GM23338 (cell line): ENCODE measurements around the gene MYOM3. TPM values are rescaled to one million over a fixed set of nuclear protein-coding genes. Genes with fewer than 3 reads are reported as not detected.

Experiments
- ATAC-seq: fragments of 200-7000 bp; cut with Tn5 transposase; 3 replicates; pipeline ENCODE4 v1.9.1; 2020
- DNase-seq: peaks from one replicate; pipeline ENCODE4 v3.0.0-alpha.2; 2015; ENCODE audit warnings: low spot score
- H2AFZ ChIP-seq: fragments of 200-600 bp; sonication (generic); 2 replicates; pipeline ENCODE4 v1.8.0; 2016; ENCODE audit warnings: antibody characterized with exemption, mild to moderate bottlenecking, moderate library complexity
- H3F3A ChIP-seq: fragments of 200-600 bp; sonication (generic); replicated peaks from 2 replicates; pipeline ENCODE4 v1.8.0; 2017; ENCODE audit warnings: antibody characterized with exemption, mixed run types, low read depth
- H3K27ac ChIP-seq: fragments of 200-600 bp; sonication (generic); 2 replicates; pipeline ENCODE4 v1.6.1; 2016; ENCODE audit warnings: low read depth
- H3K27me3 ChIP-seq: fragments of 200-600 bp; sonication (generic); 2 replicates; pipeline ENCODE4 v1.8.0; 2016; ENCODE audit warnings: mild to moderate bottlenecking, mixed run types, moderate library complexity; ENCODE audit not compliant: insufficient read depth
- H3K36me3 ChIP-seq: fragments of 200-600 bp; sonication (generic); 2 replicates; pipeline ENCODE4 v1.8.0; 2016; ENCODE audit warnings: mild to moderate bottlenecking; ENCODE audit not compliant: insufficient read depth
- H3K4me1 ChIP-seq: fragments of 200-600 bp; sonication (generic); 2 replicates; pipeline ENCODE4 v1.8.0; 2016; ENCODE audit warnings: mild to moderate bottlenecking, moderate library complexity; ENCODE audit not compliant: insufficient read depth
- H3K4me2 ChIP-seq: fragments of 200-600 bp; sonication (generic); 2 replicates; pipeline ENCODE4 v1.7.1; 2017; ENCODE audit warnings: mixed run types
- H3K4me3 ChIP-seq: fragments of 200-600 bp; sonication (generic); 2 replicates; pipeline ENCODE4 v1.6.1; 2016; ENCODE audit warnings: mixed run types
- H3K79me2 ChIP-seq: fragments of 200-600 bp; sonication (generic); replicated peaks from 2 replicates; pipeline ENCODE4 v1.8.0; 2017; ENCODE audit warnings: mild to moderate bottlenecking; ENCODE audit not compliant: insufficient read depth
- H3K9me2 ChIP-seq: fragments of 200-600 bp; sonication (generic); 2 replicates; pipeline ENCODE4 v1.8.0; 2017; ENCODE audit not compliant: insufficient read depth
- H4K20me1 ChIP-seq: fragments of 200-600 bp; sonication (generic); replicated peaks from 2 replicates; pipeline ENCODE4 v1.8.0; 2017; ENCODE audit warnings: mild to moderate bottlenecking; ENCODE audit not compliant: insufficient read depth
- H3K27ac Mint-ChIP-seq: 2 replicates; pipeline ENCODE4 v1.8.0; 2020; ENCODE audit warnings: inconsistent platforms, mild to moderate bottlenecking, moderate library complexity, mixed read lengths
- H3K27me3 Mint-ChIP-seq: 3 replicates; pipeline ENCODE4 v1.8.0; 2022; ENCODE audit warnings: low read depth, mild to moderate bottlenecking, moderate library complexity, mixed read lengths, inconsistent platforms; ENCODE audit not compliant: insufficient read depth, poor library complexity
- H3K36me3 Mint-ChIP-seq: 3 replicates; pipeline ENCODE4 v1.8.0; 2021; ENCODE audit warnings: low read depth, mild to moderate bottlenecking, inconsistent platforms, moderate library complexity, mixed read lengths
- H3K4me1 Mint-ChIP-seq: 3 replicates; pipeline ENCODE4 v1.8.0; 2020; ENCODE audit warnings: mild to moderate bottlenecking, inconsistent platforms, mixed read lengths
- H3K4me3 Mint-ChIP-seq: 3 replicates; pipeline ENCODE4 v1.8.0; 2021; ENCODE audit warnings: moderate library complexity, mild to moderate bottlenecking, inconsistent platforms, mixed read lengths
- H3K9me3 Mint-ChIP-seq: 3 replicates; pipeline ENCODE4 v1.8.0; 2020; ENCODE audit warnings: moderate library complexity, mild to moderate bottlenecking, inconsistent platforms, mixed read lengths
- CREB1 ChIP-seq: fragments of 250-450 bp; sonication (Bioruptor Pico); IDR thresholded peaks from 2 replicates; pipeline ENCODE4 v1.5.0; 2020; ENCODE audit warnings: low read depth, mild to moderate bottlenecking, moderate library complexity
- EZH2 ChIP-seq: fragments of 200-600 bp; sonication (generic); IDR thresholded peaks from one replicate; pipeline ENCODE4 v1.8.0; 2017; ENCODE audit warnings: antibody characterized with exemption, mild to moderate bottlenecking, low read depth; ENCODE audit not compliant: unreplicated experiment
- JUNB ChIP-seq: IDR thresholded peaks from one replicate; pipeline ENCODE4 v1.6.1; 2016; ENCODE audit warnings: antibody characterized with exemption; ENCODE audit not compliant: unreplicated experiment
- NANOG ChIP-seq: IDR thresholded peaks from 2 replicates; pipeline ENCODE4 v1.6.1; 2016; ENCODE audit warnings: antibody characterized with exemption, borderline replicate concordance
- STAT1 ChIP-seq: IDR thresholded peaks from one replicate; pipeline ENCODE4 v1.6.1; 2016; ENCODE audit warnings: antibody characterized with exemption; ENCODE audit not compliant: unreplicated experiment
- ZNF331 ChIP-seq: fragments of 250-450 bp; sonication (Bioruptor Pico); IDR thresholded peaks from 2 replicates; pipeline ENCODE4 v1.5.0; 2020; ENCODE audit warnings: low read depth, mild to moderate bottlenecking, moderate library complexity
- polyA plus RNA-seq: library from polyadenylated mRNA; unstranded; fragments of >200 nt; fragmentation: Nextera tagmentation; extraction: Ambion mirVana; gene quantifications from 2 replicates; pipeline ENCODE4 v1.2.1, GENCODE V29; 2016
- total RNA-seq: library from RNA; depleted of rRNA; stranded (reverse); fragments of >200 nt; shearing (Covaris generic); gene quantifications from 2 replicates; pipeline ENCODE4 v1.2.3, GENCODE V29; 2014
- TF ChIP-seq, protein P1 (sequence below): IDR thresholded peaks from one replicate; pipeline ENCODE4 v1.6.1; 2018; ENCODE audit warnings: antibody characterized with exemption; ENCODE audit not compliant: unreplicated experiment
- TF ChIP-seq, protein P2 (sequence below): fragments of 250-450 bp; sonication (Bioruptor Pico); IDR thresholded peaks from 2 replicates; pipeline ENCODE4 v1.5.0; 2020; ENCODE audit warnings: mild to moderate bottlenecking, moderate library complexity
- TF ChIP-seq, protein P3 (sequence below), 2 experiments: fragments of 200-600 bp in 1 of 2; sonication (generic) in 1 of 2; conservative IDR thresholded peaks; 2 replicates each; pipeline versions ENCODE4 v1.5.1 to v1.6.1; 2016 to 2017; ENCODE audit warnings: antibody characterized with exemption in 2 of 2, low read depth in 2 of 2, mild to moderate bottlenecking in 2 of 2, moderate library complexity in 1 of 2
- TF ChIP-seq, protein P4 (sequence below): IDR thresholded peaks from 2 replicates; pipeline ENCODE4 v1.6.1; 2016; ENCODE audit warnings: antibody characterized with exemption

The MYOM3 gene
- total and polyA plus RNA-seq, 2 experiments from 2014 or later: not detected

DNA sequence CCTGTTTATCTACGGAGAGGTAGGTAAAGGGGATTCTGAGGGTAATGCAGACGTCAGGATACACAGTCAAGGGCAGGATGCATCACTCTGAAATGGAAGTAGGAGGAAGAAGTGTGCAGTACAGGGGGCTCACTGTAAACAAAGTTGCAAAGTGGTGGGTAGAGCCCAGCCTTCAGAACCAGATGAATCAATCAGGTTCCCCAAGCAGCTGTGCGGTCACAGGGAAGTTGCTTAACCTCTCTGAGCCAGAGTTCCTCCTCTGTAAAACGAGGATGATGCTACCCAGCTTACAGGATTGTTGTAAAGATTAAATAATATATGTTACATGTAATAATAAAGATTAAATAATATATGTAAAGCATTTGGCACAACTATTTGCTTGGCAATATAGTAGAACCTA, 13.5 kb upstream of the MYOM3 start:
- H4K20me1 ChIP-seq: no peaks in the 10 kb centered on the region
- Mint-ChIP-seq H3K4me1 (peaks cover 10% of the 10 kb centered on the region), H3K27me3 (peaks cover 5% of the 10 kb centered on the region), H3K9me3 (peaks cover 8% of the 10 kb centered on the region; the same call in 2 of the 3 replicates), H3K27ac (no peak overlapping the region), H3K36me3 (peaks cover 4% of the 10 kb centered on the region; the same call in 1 of the 3 replicates), H3K4me3 (no peak overlapping the region)
- H3K79me2 ChIP-seq: no peaks in the 10 kb centered on the region
- H3K9me2 ChIP-seq: no peaks in the 10 kb centered on the region
- no peaks in the 10 kb centered on the region for H3F3A ChIP-seq
- H2AFZ ChIP-seq: no peak overlapping the region
- no peak for TF ChIP-seq STAT1
- TF ChIP-seq, protein P1, sequence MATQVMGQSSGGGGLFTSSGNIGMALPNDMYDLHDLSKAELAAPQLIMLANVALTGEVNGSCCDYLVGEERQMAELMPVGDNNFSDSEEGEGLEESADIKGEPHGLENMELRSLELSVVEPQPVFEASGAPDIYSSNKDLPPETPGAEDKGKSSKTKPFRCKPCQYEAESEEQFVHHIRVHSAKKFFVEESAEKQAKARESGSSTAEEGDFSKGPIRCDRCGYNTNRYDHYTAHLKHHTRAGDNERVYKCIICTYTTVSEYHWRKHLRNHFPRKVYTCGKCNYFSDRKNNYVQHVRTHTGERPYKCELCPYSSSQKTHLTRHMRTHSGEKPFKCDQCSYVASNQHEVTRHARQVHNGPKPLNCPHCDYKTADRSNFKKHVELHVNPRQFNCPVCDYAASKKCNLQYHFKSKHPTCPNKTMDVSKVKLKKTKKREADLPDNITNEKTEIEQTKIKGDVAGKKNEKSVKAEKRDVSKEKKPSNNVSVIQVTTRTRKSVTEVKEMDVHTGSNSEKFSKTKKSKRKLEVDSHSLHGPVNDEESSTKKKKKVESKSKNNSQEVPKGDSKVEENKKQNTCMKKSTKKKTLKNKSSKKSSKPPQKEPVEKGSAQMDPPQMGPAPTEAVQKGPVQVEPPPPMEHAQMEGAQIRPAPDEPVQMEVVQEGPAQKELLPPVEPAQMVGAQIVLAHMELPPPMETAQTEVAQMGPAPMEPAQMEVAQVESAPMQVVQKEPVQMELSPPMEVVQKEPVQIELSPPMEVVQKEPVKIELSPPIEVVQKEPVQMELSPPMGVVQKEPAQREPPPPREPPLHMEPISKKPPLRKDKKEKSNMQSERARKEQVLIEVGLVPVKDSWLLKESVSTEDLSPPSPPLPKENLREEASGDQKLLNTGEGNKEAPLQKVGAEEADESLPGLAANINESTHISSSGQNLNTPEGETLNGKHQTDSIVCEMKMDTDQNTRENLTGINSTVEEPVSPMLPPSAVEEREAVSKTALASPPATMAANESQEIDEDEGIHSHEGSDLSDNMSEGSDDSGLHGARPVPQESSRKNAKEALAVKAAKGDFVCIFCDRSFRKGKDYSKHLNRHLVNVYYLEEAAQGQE: no peak
- TF ChIP-seq, protein P2, sequence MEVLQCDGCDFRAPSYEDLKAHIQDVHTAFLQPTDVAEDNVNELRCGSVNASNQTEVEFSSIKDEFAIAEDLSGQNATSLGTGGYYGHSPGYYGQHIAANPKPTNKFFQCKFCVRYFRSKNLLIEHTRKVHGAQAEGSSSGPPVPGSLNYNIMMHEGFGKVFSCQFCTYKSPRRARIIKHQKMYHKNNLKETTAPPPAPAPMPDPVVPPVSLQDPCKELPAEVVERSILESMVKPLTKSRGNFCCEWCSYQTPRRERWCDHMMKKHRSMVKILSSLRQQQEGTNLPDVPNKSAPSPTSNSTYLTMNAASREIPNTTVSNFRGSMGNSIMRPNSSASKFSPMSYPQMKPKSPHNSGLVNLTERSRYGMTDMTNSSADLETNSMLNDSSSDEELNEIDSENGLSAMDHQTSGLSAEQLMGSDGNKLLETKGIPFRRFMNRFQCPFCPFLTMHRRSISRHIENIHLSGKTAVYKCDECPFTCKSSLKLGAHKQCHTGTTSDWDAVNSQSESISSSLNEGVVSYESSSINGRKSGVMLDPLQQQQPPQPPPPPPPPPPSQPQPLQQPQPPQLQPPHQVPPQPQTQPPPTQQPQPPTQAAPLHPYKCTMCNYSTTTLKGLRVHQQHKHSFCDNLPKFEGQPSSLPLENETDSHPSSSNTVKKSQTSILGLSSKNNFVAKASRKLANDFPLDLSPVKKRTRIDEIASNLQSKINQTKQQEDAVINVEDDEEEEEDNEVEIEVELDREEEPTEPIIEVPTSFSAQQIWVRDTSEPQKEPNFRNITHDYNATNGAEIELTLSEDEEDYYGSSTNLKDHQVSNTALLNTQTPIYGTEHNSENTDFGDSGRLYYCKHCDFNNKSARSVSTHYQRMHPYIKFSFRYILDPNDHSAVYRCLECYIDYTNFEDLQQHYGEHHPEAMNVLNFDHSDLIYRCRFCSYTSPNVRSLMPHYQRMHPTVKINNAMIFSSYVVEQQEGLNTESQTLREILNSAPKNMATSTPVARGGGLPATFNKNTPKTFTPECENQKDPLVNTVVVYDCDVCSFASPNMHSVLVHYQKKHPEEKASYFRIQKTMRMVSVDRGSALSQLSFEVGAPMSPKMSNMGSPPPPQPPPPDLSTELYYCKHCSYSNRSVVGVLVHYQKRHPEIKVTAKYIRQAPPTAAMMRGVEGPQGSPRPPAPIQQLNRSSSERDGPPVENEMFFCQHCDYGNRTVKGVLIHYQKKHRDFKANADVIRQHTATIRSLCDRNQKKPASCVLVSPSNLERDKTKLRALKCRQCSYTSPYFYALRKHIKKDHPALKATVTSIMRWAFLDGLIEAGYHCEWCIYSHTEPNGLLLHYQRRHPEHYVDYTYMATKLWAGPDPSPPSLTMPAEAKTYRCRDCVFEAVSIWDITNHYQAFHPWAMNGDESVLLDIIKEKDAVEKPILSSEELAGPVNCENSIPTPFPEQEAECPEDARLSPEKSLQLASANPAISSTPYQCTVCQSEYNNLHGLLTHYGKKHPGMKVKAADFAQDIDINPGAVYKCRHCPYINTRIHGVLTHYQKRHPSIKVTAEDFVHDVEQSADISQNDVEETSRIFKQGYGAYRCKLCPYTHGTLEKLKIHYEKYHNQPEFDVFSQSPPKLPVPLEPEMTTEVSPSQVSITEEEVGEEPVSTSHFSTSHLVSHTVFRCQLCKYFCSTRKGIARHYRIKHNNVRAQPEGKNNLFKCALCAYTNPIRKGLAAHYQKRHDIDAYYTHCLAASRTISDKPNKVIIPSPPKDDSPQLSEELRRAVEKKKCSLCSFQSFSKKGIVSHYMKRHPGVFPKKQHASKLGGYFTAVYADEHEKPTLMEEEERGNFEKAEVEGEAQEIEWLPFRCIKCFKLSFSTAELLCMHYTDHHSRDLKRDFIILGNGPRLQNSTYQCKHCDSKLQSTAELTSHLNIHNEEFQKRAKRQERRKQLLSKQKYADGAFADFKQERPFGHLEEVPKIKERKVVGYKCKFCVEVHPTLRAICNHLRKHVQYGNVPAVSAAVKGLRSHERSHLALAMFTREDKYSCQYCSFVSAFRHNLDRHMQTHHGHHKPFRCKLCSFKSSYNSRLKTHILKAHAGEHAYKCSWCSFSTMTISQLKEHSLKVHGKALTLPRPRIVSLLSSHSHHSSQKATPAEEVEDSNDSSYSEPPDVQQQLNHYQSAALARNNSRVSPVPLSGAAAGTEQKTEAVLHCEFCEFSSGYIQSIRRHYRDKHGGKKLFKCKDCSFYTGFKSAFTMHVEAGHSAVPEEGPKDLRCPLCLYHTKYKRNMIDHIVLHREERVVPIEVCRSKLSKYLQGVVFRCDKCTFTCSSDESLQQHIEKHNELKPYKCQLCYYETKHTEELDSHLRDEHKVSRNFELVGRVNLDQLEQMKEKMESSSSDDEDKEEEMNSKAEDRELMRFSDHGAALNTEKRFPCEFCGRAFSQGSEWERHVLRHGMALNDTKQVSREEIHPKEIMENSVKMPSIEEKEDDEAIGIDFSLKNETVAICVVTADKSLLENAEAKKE (CRISPR knock-in tag): no peak
- TF ChIP-seq, protein P3, sequence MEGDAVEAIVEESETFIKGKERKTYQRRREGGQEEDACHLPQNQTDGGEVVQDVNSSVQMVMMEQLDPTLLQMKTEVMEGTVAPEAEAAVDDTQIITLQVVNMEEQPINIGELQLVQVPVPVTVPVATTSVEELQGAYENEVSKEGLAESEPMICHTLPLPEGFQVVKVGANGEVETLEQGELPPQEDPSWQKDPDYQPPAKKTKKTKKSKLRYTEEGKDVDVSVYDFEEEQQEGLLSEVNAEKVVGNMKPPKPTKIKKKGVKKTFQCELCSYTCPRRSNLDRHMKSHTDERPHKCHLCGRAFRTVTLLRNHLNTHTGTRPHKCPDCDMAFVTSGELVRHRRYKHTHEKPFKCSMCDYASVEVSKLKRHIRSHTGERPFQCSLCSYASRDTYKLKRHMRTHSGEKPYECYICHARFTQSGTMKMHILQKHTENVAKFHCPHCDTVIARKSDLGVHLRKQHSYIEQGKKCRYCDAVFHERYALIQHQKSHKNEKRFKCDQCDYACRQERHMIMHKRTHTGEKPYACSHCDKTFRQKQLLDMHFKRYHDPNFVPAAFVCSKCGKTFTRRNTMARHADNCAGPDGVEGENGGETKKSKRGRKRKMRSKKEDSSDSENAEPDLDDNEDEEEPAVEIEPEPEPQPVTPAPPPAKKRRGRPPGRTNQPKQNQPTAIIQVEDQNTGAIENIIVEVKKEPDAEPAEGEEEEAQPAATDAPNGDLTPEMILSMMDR (conservative IDR thresholded peaks at IDR 0.05; ENCODE audit: low read depth in 2 of 2): no peak
- TF ChIP-seq NANOG: no peak
- TF ChIP-seq, protein P4, sequence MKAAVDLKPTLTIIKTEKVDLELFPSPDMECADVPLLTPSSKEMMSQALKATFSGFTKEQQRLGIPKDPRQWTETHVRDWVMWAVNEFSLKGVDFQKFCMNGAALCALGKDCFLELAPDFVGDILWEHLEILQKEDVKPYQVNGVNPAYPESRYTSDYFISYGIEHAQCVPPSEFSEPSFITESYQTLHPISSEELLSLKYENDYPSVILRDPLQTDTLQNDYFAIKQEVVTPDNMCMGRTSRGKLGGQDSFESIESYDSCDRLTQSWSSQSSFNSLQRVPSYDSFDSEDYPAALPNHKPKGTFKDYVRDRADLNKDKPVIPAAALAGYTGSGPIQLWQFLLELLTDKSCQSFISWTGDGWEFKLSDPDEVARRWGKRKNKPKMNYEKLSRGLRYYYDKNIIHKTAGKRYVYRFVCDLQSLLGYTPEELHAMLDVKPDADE: no peak
- no peak for TF ChIP-seq CREB1 (CRISPR knock-in tag)
- no peak for TF ChIP-seq ZNF331 (CRISPR knock-in tag)
- TF ChIP-seq EZH2: no peak
- TF ChIP-seq JUNB: no peak
- H3K27me3 ChIP-seq: no peaks in the 10 kb centered on the region
- ATAC-seq: no peak
- no peak for DNase-seq
- no peak overlapping the region for H3K4me3 ChIP-seq
- H3K36me3 ChIP-seq: no peaks in the 10 kb centered on the region
- H3K27ac ChIP-seq: no peak overlapping the region
- H3K4me1 ChIP-seq: no peaks in the 10 kb centered on the region
- H3K4me2 ChIP-seq: no peak overlapping the region
